ENCODE results near the gene ARNT2. TPM values are rescaled to one million over a fixed set of nuclear protein-coding genes. Genes with fewer than 3 reads are reported as not detected.

The ARNT2 gene
- total RNA-seq, 1 experiment from 2014 or later = 16.8 TPM

GRCh38 chr15:80480171-80480811, 76.1 kb downstream of the ARNT2 start:
- intact Hi-C loops (cut with micrococcal nuclease; ENCODE audit: unreplicated experiment) (no loop called here), in situ Hi-C loops (cut with HindIII; ENCODE audit: low pct_unique_long_range_greater_than_20kb, low sequenced_read_pairs) (no loop called here)
- Histone ChIP-seq H3K9me3 (ENCODE audit: control insufficient read depth, insufficient read depth, low read depth, low read length) (no peaks in the 10 kb centered on the region), H3K4me3 (ENCODE audit: low read depth in 2 of 2, low read length in 2 of 2) (no peak overlapping the region), H3K27me3 (ENCODE audit: control insufficient read depth, insufficient read depth, low read length) (no peaks in the 10 kb centered on the region; the same call in 1 of the 2 replicates), H3K4me1 (ENCODE audit: control insufficient read depth, insufficient read depth, low read length) (no peaks in the 10 kb centered on the region), H3K27ac (ENCODE audit: low read length) (no peak overlapping the region), H3K36me3 (ENCODE audit: control insufficient read depth, insufficient read depth, low read length) (no peaks in the 10 kb centered on the region)
- POLR2A ChIA-PET = no interaction called here
- ATAC-seq = no peak
- no peak for DNase-seq (ENCODE audit: low read depth, low spot score)
- TF ChIP-seq CTCF (IDR thresholded peaks at IDR 0.05) (no peak), TCF7L2 (IDR thresholded peaks at IDR 0.05; ENCODE audit: low read depth, low read length) (no peak), SIN3A (IDR thresholded peaks at IDR 0.05; ENCODE audit: borderline replicate concordance, insufficient read depth, low read depth, low read length) (no peak)
- BruUV-seq (replicated peaks) = no TSS peak
- CTCF ChIA-PET = no interaction called here

GRCh38 chr15:80480909-80481308, 76.7 kb downstream of the ARNT2 start:
- ChIA-PET CTCF (no interaction called here), POLR2A (no interaction called here)
- H3K36me3 ChIP-seq (ENCODE audit: control insufficient read depth, insufficient read depth, low read length) = no peaks in the 10 kb centered on the region
- no peak overlapping the region for H3K4me3 ChIP-seq (ENCODE audit: low read depth in 2 of 2, low read length in 2 of 2)
- H3K4me1 ChIP-seq (ENCODE audit: control insufficient read depth, insufficient read depth, low read length) = no peaks in the 10 kb centered on the region
- BruUV-seq (replicated peaks) = no TSS peak
- intact Hi-C loops (cut with micrococcal nuclease; ENCODE audit: unreplicated experiment) (no loop called here), in situ Hi-C loops (cut with HindIII; ENCODE audit: low pct_unique_long_range_greater_than_20kb, low sequenced_read_pairs) (no loop called here)
- H3K9me3 ChIP-seq (ENCODE audit: control insufficient read depth, insufficient read depth, low read depth, low read length) = no peaks in the 10 kb centered on the region
- DNase-seq (ENCODE audit: low read depth, low spot score) (no peak), ATAC-seq (no peak)
- H3K27ac ChIP-seq (ENCODE audit: low read length) = no peak overlapping the region
- no peaks in the 10 kb centered on the region for H3K27me3 ChIP-seq (ENCODE audit: control insufficient read depth, insufficient read depth, low read length)
- no peak for TF ChIP-seq POLR2AphosphoS5 (IDR thresholded peaks at IDR 0.05; ENCODE audit: low read depth, low read length)
- TF ChIP-seq SIN3A (IDR thresholded peaks at IDR 0.05; ENCODE audit: borderline replicate concordance, insufficient read depth, low read depth, low read length) = no peak
- TF ChIP-seq, protein P1, sequence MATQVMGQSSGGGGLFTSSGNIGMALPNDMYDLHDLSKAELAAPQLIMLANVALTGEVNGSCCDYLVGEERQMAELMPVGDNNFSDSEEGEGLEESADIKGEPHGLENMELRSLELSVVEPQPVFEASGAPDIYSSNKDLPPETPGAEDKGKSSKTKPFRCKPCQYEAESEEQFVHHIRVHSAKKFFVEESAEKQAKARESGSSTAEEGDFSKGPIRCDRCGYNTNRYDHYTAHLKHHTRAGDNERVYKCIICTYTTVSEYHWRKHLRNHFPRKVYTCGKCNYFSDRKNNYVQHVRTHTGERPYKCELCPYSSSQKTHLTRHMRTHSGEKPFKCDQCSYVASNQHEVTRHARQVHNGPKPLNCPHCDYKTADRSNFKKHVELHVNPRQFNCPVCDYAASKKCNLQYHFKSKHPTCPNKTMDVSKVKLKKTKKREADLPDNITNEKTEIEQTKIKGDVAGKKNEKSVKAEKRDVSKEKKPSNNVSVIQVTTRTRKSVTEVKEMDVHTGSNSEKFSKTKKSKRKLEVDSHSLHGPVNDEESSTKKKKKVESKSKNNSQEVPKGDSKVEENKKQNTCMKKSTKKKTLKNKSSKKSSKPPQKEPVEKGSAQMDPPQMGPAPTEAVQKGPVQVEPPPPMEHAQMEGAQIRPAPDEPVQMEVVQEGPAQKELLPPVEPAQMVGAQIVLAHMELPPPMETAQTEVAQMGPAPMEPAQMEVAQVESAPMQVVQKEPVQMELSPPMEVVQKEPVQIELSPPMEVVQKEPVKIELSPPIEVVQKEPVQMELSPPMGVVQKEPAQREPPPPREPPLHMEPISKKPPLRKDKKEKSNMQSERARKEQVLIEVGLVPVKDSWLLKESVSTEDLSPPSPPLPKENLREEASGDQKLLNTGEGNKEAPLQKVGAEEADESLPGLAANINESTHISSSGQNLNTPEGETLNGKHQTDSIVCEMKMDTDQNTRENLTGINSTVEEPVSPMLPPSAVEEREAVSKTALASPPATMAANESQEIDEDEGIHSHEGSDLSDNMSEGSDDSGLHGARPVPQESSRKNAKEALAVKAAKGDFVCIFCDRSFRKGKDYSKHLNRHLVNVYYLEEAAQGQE (IDR thresholded peaks at IDR 0.05; ENCODE audit: insufficient read depth in 1 of 2, low read depth in 2 of 2, low read length in 1 of 2) = no peak
- no peak for TF ChIP-seq TCF7L2 (IDR thresholded peaks at IDR 0.05; ENCODE audit: low read depth, low read length)
- TF ChIP-seq CTCF (IDR thresholded peaks at IDR 0.05) = no peak
